ENCODE measurements around the gene DEFB112.

- TF ChIP-seq EZH2 (IDR thresholded peaks at IDR 0.05), result no peak
- no peak for TF ChIP-seq FOXP2 (optimal IDR thresholded peaks at IDR 0.05; ENCODE audit: control extremely low read depth, extremely low read length, insufficient read depth)
Measured at GRCh38 chr6:50025258-50025657, 24.5 kb downstream of the DEFB112 start.

All from SK-N-MC (cell line).